ENCODE measurements around the gene GREB1.

GRCh38 chr2:11500702-11501303, 33.0 kb upstream of the GREB1 start:
- TF ChIP-seq, protein P1, sequence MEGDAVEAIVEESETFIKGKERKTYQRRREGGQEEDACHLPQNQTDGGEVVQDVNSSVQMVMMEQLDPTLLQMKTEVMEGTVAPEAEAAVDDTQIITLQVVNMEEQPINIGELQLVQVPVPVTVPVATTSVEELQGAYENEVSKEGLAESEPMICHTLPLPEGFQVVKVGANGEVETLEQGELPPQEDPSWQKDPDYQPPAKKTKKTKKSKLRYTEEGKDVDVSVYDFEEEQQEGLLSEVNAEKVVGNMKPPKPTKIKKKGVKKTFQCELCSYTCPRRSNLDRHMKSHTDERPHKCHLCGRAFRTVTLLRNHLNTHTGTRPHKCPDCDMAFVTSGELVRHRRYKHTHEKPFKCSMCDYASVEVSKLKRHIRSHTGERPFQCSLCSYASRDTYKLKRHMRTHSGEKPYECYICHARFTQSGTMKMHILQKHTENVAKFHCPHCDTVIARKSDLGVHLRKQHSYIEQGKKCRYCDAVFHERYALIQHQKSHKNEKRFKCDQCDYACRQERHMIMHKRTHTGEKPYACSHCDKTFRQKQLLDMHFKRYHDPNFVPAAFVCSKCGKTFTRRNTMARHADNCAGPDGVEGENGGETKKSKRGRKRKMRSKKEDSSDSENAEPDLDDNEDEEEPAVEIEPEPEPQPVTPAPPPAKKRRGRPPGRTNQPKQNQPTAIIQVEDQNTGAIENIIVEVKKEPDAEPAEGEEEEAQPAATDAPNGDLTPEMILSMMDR (conservative IDR thresholded peaks at IDR 0.05 in 1 of 2, IDR thresholded peaks at IDR 0.05 in 1 of 2; ENCODE audit: extremely low read depth in 1 of 2, insufficient read depth in 1 of 2, low read depth in 1 of 2, low read length in 2 of 2), result no peak
- no peak for TF ChIP-seq EZH2 (IDR thresholded peaks at IDR 0.05; ENCODE audit: borderline replicate concordance, low read length)
